ENCODE results near the gene OMP.
"Not testable (repeated sequence)": the region's sequence is repeated elsewhere in the genome, so short reads cannot be mapped to it uniquely, and the experiment has no call there.

Gene OMP

GRCh38 chr11:77086521-77087472 lies 15.8 kb upstream of the OMP start:
- no peak for DNase-seq (ENCODE audit: low spot score)

GRCh38 chr11:77087723-77088225 lies 14.9 kb upstream of the OMP start:
- DNase-seq (ENCODE audit: low spot score): no peak

GRCh38 chr11:77088236-77089003 lies 14.2 kb upstream of the OMP start:
- no peak for DNase-seq (ENCODE audit: low spot score)

- DNase-seq (ENCODE audit: low spot score): no peak
Measured at GRCh38 chr11:77089004-77089545, 13.6 kb upstream of the OMP start.

- no peak for DNase-seq (ENCODE audit: low spot score)
Measured at GRCh38 chr11:77090046-77090372, 12.6 kb upstream of the OMP start.

- no peak for DNase-seq (ENCODE audit: low spot score)
Measured at GRCh38 chr11:77090373-77091111, 12.1 kb upstream of the OMP start.

GRCh38 chr11:77091146-77091940 lies 11.3 kb upstream of the OMP start:
- peak; percentile 68 for DNase-seq (ENCODE audit: low spot score)

GRCh38 chr11:77092382-77092781 lies 10.3 kb upstream of the OMP start:
- DNase-seq (ENCODE audit: low spot score): no peak

GRCh38 chr11:77093056-77093891 lies 9.4 kb upstream of the OMP start:
- no peak for DNase-seq (ENCODE audit: low spot score)

- no peak for DNase-seq (ENCODE audit: low spot score)
Measured at GRCh38 chr11:77093987-77094840, 8.4 kb upstream of the OMP start.

- DNase-seq (ENCODE audit: low spot score): no peak
Measured at GRCh38 chr11:77094841-77095365, 7.7 kb upstream of the OMP start.

GRCh38 chr11:77095551-77096490 lies 6.8 kb upstream of the OMP start:
- no peak for DNase-seq (ENCODE audit: low spot score)

- DNase-seq (ENCODE audit: low spot score): no peak
Measured at GRCh38 chr11:77096591-77097019, 6.0 kb upstream of the OMP start.

GRCh38 chr11:77097180-77097579 lies 5.5 kb upstream of the OMP start:
- DNase-seq (ENCODE audit: low spot score): not testable (repeated sequence)

GRCh38 chr11:77100166-77101042 lies 2.2 kb upstream of the OMP start:
- no peak for DNase-seq (ENCODE audit: low spot score)

GRCh38 chr11:77101043-77101537 lies 1.6 kb upstream of the OMP start:
- no peak for DNase-seq (ENCODE audit: low spot score)

GRCh38 chr11:77103319-77103718 lies 679 bp downstream of the OMP start:
- no peak for DNase-seq (ENCODE audit: low spot score)

Data from globus pallidus (tissue), 1 donor.